GM12864 (cell line): ENCODE measurements around the gene OLFML2A.
A peak's percentile ranks its signal among the peaks of the same experiment; 100 is the strongest.
"Not testable (repeated sequence)": the region's sequence is repeated elsewhere in the genome, so short reads cannot be mapped to it uniquely, and the experiment has no call there.

ENCODE experiments used
- DNase-seq: peaks from one replicate; pipeline ENCODE4 v3.0.0-alpha.2; 2011; ENCODE audit warnings: low read depth
- H3K4me3 ChIP-seq: 2 replicates; pipeline ENCODE4 v1.5.1; 2011; ENCODE audit warnings: mild to moderate bottlenecking, low read depth, low read length, control low read depth
- TF ChIP-seq, protein P1 (sequence below): IDR thresholded peaks from 2 replicates; pipeline ENCODE4 v1.5.1; 2011; ENCODE audit warnings: low read depth, mild to moderate bottlenecking, moderate library complexity, low read length, control low read depth, inconsistent platforms; ENCODE audit errors: missing control alignments

OLFML2A gene

DNA sequence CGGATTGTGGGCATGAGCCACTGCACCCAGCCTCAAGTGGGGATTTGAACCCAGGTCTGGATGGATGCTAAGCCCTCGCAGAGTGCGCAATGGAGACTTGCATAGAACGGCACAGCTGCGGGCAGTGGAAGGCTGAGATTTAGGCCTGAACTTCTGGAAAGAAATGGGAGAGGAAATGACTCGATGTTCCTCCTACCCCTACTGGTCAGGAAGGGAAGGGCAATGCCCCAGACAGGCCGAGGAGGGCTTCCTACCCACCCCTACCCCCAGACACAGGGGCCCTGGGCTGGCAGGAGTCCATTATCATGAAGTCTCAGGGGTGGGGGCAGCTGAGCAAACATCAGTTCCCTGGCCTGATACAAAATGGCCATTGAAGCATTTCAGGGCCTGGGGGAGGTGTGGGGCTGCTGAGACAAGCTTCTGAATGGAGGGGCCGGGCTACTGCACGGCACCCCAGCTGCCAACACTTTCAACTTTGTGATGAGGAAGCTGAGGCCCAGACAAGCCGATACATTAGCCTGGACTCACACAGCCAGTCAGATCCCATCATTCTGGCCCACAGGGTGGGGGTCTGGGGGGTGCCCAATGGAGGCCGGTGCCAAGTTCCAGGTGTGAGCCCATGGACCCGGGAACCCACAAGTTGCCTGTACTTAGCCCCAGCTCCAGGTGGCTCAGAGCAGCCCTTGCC, 62.8 kb downstream of the OLFML2A start:
- TF ChIP-seq, protein P1, sequence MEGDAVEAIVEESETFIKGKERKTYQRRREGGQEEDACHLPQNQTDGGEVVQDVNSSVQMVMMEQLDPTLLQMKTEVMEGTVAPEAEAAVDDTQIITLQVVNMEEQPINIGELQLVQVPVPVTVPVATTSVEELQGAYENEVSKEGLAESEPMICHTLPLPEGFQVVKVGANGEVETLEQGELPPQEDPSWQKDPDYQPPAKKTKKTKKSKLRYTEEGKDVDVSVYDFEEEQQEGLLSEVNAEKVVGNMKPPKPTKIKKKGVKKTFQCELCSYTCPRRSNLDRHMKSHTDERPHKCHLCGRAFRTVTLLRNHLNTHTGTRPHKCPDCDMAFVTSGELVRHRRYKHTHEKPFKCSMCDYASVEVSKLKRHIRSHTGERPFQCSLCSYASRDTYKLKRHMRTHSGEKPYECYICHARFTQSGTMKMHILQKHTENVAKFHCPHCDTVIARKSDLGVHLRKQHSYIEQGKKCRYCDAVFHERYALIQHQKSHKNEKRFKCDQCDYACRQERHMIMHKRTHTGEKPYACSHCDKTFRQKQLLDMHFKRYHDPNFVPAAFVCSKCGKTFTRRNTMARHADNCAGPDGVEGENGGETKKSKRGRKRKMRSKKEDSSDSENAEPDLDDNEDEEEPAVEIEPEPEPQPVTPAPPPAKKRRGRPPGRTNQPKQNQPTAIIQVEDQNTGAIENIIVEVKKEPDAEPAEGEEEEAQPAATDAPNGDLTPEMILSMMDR, result peak; percentile 61
- DNase-seq, result no peak
- no peak overlapping the region for H3K4me3 ChIP-seq

DNA sequence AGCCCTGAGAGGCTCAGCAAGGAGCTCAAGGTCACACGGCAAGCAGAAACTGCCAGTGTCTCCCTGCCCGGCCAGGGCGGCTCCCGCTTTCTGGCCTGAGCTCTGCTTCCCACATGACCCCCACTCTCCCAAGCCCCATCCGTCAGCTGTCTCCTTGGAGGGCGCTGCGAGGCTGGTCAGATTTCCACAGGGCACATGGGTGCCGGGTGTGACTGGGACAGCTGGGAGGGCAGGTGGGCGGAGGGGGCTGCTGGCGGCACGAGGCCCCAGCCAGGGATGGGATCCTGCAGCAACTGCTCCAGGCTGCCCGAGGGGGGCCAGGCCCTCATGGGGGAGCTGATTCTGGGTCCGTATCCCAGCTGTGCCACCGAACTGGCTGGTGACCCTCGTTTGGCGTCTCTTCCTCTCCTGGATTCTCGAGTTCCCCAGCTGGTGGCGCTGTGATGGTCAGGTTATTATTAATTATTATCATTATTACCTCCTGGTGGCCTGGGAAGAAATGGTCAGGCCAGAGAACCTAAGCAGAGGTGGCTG, 63.4 kb downstream of the OLFML2A start:
- H3K4me3 ChIP-seq, result no peak overlapping the region
- TF ChIP-seq, protein P1, result peak; percentile 38

DNA sequence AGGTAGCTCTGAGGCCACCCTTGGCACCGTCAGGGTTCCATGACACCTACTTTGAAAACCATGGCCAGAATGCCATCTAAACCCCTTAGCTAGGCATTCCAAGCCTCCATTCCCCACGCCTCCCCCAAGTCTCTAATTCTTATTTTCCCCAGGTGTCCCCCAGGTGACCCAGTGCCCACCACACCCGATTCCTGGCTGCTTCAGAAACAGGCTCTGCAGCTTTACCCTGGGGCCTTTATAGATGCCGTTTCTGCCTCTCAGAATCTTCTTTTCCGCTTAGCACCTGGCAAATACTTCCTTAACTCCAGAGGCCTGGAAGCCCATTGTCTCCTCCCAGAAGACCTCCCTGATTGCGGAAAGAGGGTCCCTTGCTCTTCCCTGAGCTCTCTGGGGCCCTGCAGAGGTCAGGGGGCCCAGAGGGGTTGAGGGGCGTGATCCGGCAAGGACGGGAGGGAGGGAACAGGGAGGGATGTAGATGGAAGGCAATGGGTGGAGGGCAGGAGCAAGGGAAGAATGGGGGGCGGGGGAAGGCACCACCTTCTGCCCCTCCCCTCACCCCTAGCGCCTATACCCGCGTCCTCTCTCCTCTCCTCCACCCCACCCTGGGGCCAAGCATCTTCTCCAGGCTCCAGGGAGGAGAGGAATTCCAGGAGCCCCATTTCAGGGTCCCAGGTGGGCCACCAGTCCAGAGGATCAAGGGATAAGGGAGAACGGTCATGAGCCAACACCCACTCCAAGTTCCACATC, 64.3 kb downstream of the OLFML2A start:
- no peak for DNase-seq
- TF ChIP-seq, protein P1, result no peak
- no peak overlapping the region for H3K4me3 ChIP-seq

More for the DNA sequence above, 63.4 kb downstream of the OLFML2A start:
- no peak for DNase-seq

DNA sequence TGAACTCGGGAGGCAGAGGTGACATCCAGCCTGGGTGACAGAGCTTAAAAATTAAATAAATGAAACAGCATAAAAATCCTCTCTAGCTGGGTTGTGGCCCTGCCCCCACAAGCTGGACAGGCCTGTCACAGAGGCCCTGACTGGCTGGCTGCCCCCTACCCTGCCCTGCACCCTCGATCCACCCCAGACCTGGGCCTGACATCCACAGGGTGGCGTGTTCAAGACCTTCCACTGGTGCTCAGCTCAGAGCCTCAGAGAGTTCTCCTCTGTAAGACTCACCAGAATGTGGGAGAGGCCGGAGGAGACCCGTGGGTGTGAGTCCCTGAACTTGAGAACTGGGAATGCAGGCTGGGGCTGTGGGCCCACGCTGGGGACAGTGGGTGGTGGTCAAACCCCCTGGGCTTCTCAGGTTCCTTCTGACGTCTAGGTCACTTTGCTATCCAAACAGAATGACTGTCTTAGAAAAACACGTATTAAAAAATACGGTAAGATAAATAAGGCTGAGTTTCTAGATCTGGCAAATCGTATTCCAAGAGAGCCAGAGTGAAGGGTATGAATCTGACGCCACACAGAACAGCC, 66.6 kb downstream of the OLFML2A start:
- no peak for DNase-seq
- H3K4me3 ChIP-seq, result no peak overlapping the region
- TF ChIP-seq, protein P1, result no peak

DNA sequence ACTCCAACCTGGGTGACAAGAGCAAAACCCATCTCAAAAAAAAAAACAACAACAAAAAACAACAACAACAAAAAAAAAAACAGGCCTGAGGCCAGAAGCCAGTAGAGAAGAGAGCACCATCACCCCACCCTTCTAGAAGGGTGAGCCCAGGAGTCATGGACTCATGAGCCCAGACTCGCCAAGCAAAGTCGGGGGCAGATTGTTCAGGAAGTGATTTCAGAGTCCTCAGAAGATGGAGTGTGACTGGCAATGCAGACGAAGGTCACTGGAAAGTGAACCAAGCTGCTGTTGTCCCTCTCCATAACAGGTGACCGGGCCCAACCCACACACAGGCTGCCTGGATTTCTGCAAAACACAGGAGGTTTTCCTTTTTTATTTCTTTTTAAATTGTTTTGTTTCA, 67.4 kb downstream of the OLFML2A start:
- DNase-seq, result no peak
- H3K4me3 ChIP-seq, result no peak overlapping the region
- TF ChIP-seq, protein P1, result no peak

DNA sequence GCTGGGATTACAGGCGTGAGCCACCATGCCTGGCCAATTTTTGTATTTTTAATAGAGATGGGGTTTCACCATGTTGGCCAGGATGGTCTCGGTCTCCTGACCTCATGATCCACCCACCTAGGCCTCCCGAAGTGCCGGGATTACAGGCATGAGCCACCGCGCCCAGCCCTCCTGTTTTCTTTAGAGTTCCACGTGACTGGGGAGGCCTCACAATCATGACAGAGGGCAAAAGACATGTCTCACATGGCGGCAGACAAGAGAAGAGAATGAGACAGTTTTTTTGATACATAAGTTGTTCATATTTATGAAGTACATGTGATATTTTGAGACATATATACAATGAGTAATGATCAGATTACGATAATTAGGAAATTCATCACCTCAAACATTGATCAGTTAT, 69.5 kb downstream of the OLFML2A start:
- not testable (repeated sequence) for DNase-seq

DNA sequence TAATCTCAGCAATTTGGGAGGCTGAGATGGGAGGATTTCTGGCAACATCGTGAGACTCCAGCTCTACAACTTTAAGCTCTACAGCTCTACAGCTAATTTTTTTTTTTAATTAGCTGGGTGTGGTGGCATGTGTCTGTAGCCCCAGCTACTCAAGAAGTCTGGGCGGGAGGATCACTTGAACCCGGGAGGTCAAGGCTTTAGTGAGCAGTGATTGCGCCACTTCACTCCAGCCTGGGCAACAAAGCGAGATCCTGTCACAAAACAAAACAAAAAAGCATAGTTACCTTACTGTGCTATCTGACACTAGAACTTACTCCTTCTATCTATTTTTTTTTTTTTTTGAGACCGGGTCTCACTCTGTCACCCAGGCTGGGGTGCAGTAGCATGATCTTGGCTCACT, 70.0 kb downstream of the OLFML2A start:
- TF ChIP-seq, protein P1, result no peak
- no peak overlapping the region for H3K4me3 ChIP-seq
- no peak for DNase-seq

More for the DNA sequence above, 69.5 kb downstream of the OLFML2A start:
- not testable (repeated sequence) for H3K4me3 ChIP-seq
